HCT116 (cell line): ENCODE data around the gene RNF208. TPM values are rescaled to one million over a fixed set of nuclear protein-coding genes. Genes with fewer than 3 reads are reported as not detected.

Experiments used
- ATAC-seq: fragments of 200-7000 bp; cut with Tn5 transposase; 2 replicates; pipeline ENCODE4 v1.9.1; 2020; ENCODE audit warnings: mild to moderate bottlenecking, moderate library complexity
- BruUV-seq: library from RNA; stranded (reverse); fragments of 400-500 nt; replicated peaks from 2 replicates; lab custom pipeline; 2021; lab: Mats Ljungman, UMichigan
- CTCF ChIA-PET: fragments of 300-600 bp; sonication (Branson Sonifier 250); formaldehyde crosslinking; loops from one replicate; lab custom pipeline; 2021; ENCODE audit warnings: antibody characterized with exemption; lab: Charles Lee
- POLR2A ChIA-PET: fragments of 300-600, 350-600 bp; sonication (Branson Sonifier 250); formaldehyde crosslinking; loops from one replicate; lab custom pipeline; 2021; ENCODE audit warnings: antibody characterized with exemption; lab: Charles Lee
- RAD21 ChIA-PET, 2 experiments: fragments of 300-600 bp; sonication (Branson Sonifier 250); formaldehyde crosslinking; loops; one replicate each; lab custom pipeline; 2023; ENCODE audit warnings: low total read pairs in 2 of 2; ENCODE audit not compliant: uncharacterized antibody in 2 of 2, unreplicated experiment in 2 of 2, low non-redundant PET in 1 of 2; lab: Charles Lee
- DNase-seq: peaks from one replicate; pipeline ENCODE4 v3.0.0-alpha.2; 2010; ENCODE audit warnings: low read depth, low spot score
- H2AFZ ChIP-seq: fragments of 200-600 bp; shearing (Covaris generic), sonication (generic); 2 replicates; pipeline ENCODE4 v1.6.1; 2017; ENCODE audit warnings: low read depth, mixed run types, mixed read lengths, antibody characterized with exemption, low read length; ENCODE audit not compliant: poor library complexity, severe bottlenecking
- H3K27ac ChIP-seq: 2 replicates; pipeline ENCODE4 v1.5.1; 2012; ENCODE audit warnings: low read depth, low read length
- H3K27me3 ChIP-seq: fragments of 200-600 bp; sonication (generic); 2 replicates; pipeline ENCODE4 v1.6.1; 2016; ENCODE audit warnings: mixed run types, low read length, mixed read lengths; ENCODE audit not compliant: insufficient read depth
- H3K36me3 ChIP-seq, 2 experiments: fragments of 200-500 bp in 1 of 2; fragments of 200-600 bp in 1 of 2; sonication (Bioruptor generic) in 1 of 2; sonication (generic) in 1 of 2; 2 replicates each; pipeline versions ENCODE4 v1.5.1 to v1.6.1; 2014 to 2016; ENCODE audit warnings: low read length in 2 of 2, inconsistent platforms in 1 of 2, mixed read lengths in 1 of 2, mixed run types in 1 of 2; ENCODE audit not compliant: insufficient read depth in 2 of 2, control insufficient read depth in 1 of 2
- H3K4me1 ChIP-seq, 2 experiments: fragments of 200-600 bp in 1 of 2; sonication (generic) in 1 of 2; 2 replicates each; pipeline versions ENCODE4 v1.5.1 to v1.6.1; 2012 to 2017; ENCODE audit warnings: low read length in 2 of 2, inconsistent platforms in 1 of 2, mild to moderate bottlenecking in 1 of 2, mixed read lengths in 1 of 2, mixed run types in 1 of 2, moderate library complexity in 1 of 2; ENCODE audit not compliant: insufficient read depth in 2 of 2, control insufficient read depth in 1 of 2
- H3K4me2 ChIP-seq: fragments of 200-600 bp; sonication (generic); 2 replicates; pipeline ENCODE4 v1.6.1; 2017; ENCODE audit warnings: mixed run types, low read length, mixed read lengths
- H3K4me3 ChIP-seq, 2 experiments: fragments of 200-600 bp in 1 of 2; sonication (generic) in 1 of 2; replicated peaks in 1 of 2; 2 replicates each; pipeline ENCODE4 v1.5.1; 2011 to 2016; ENCODE audit warnings: low read length in 2 of 2, control low read depth in 1 of 2, low read depth in 1 of 2, mild to moderate bottlenecking in 1 of 2, mixed read lengths in 1 of 2, mixed run types in 1 of 2
- H3K79me2 ChIP-seq: fragments of 200-600 bp; sonication (generic); 2 replicates; pipeline ENCODE4 v1.6.1; 2017; ENCODE audit warnings: mild to moderate bottlenecking, mixed run types, low read length, moderate library complexity, mixed read lengths; ENCODE audit not compliant: insufficient read depth
- H3K9ac ChIP-seq: fragments of 200-600 bp; sonication (generic); 2 replicates; pipeline ENCODE4 v1.6.1; 2016; ENCODE audit warnings: low read length, mixed read lengths
- H3K9me2 ChIP-seq: fragments of 200-600 bp; sonication (generic), shearing (Covaris generic); 2 replicates; pipeline ENCODE4 v1.6.1; 2017; ENCODE audit warnings: mixed run types, mild to moderate bottlenecking, moderate library complexity; ENCODE audit not compliant: insufficient read depth
- H3K9me3 ChIP-seq, 2 experiments: fragments of 200-500 bp in 1 of 2; fragments of 200-600 bp in 1 of 2; sonication (Bioruptor generic) in 1 of 2; sonication (generic) in 1 of 2; 2 replicates each; pipeline ENCODE4 v1.6.1; 2014 to 2017; ENCODE audit warnings: low read length in 2 of 2, mixed read lengths in 2 of 2, inconsistent platforms in 1 of 2, low read depth in 1 of 2, mild to moderate bottlenecking in 1 of 2, mixed run types in 1 of 2, moderate library complexity in 1 of 2; ENCODE audit not compliant: control insufficient read depth in 1 of 2, insufficient read depth in 1 of 2
- H4K20me1 ChIP-seq: fragments of 200-600 bp; sonication (generic), shearing (Covaris generic); 2 replicates; pipeline ENCODE4 v1.6.1; 2017; ENCODE audit warnings: mixed run types, mild to moderate bottlenecking, moderate library complexity; ENCODE audit not compliant: insufficient read depth
- EGR1 ChIP-seq: IDR thresholded peaks from 2 replicates; pipeline ENCODE4 v1.6.1; 2012; ENCODE audit warnings: low read depth
- EZH2 ChIP-seq: fragments of 200-600 bp; sonication (generic); IDR thresholded peaks from 2 replicates; pipeline ENCODE4 v1.6.1; 2017; ENCODE audit warnings: antibody characterized with exemption, mixed run types
- EZH2phosphoT487 ChIP-seq: fragments of 200-600 bp; IDR thresholded peaks from 2 replicates; pipeline ENCODE4 v1.6.1; 2018; ENCODE audit warnings: antibody characterized with exemption, borderline replicate concordance
- FOSL1 ChIP-seq: IDR thresholded peaks from 2 replicates; pipeline ENCODE4 v1.6.1; 2012; ENCODE audit warnings: low read depth
- JUND ChIP-seq: IDR thresholded peaks from 2 replicates; pipeline ENCODE4 v1.6.1; 2012
- POLR2AphosphoS5 ChIP-seq: IDR thresholded peaks from 2 replicates; pipeline ENCODE4 v1.6.1; 2011; ENCODE audit warnings: mild to moderate bottlenecking, low read depth, low read length, moderate library complexity
- SIN3A ChIP-seq: IDR thresholded peaks from 2 replicates; pipeline ENCODE4 v1.6.1; 2012; ENCODE audit warnings: low read depth
- TCF7L2 ChIP-seq: IDR thresholded peaks from 2 replicates; pipeline ENCODE4 v1.7.0; 2011; ENCODE audit warnings: borderline replicate concordance, inconsistent platforms; ENCODE audit not compliant: insufficient read depth, insufficient read length; ENCODE audit errors: extremely low read depth
- ZFX ChIP-seq: fragments of 450-650 bp; IDR thresholded peaks from 2 replicates; pipeline ENCODE4 v1.6.1; 2017
- ZNF274 ChIP-seq: fragments of 200-500 bp; sonication (Bioruptor generic); IDR thresholded peaks from 2 replicates; pipeline ENCODE4 v1.6.1; 2014; ENCODE audit warnings: mild to moderate bottlenecking, low read depth, low read length, inconsistent platforms
- intact Hi-C: fragments of 100-400 bp; cut with micrococcal nuclease; formaldehyde crosslinking; loops from 2 replicates; pipeline ENCODE4 v1.10.0; 2022
- total RNA-seq: library from RNA; stranded (reverse); gene quantifications from one replicate; pipeline ENCODE4 v1.2.1, GENCODE V29; 2021; ENCODE audit not compliant: unreplicated experiment
- TF ChIP-seq, protein P1 (sequence below): IDR thresholded peaks from 2 replicates; pipeline ENCODE4 v1.6.1; 2012
- TF ChIP-seq, protein P2 (sequence below): IDR thresholded peaks from 2 replicates; pipeline ENCODE4 v1.6.1; 2012
- TF ChIP-seq, protein P3 (sequence below): IDR thresholded peaks from 2 replicates; pipeline ENCODE4 v1.6.1; 2012; ENCODE audit warnings: low read depth
- TF ChIP-seq, protein P4 (sequence below): IDR thresholded peaks from 2 replicates; pipeline ENCODE4 v1.6.1; 2011; ENCODE audit warnings: mild to moderate bottlenecking, low read length, moderate library complexity; ENCODE audit not compliant: insufficient replicate concordance; ENCODE audit errors: extremely low read depth
- TF ChIP-seq, protein P5 (sequence below), 3 experiments: fragments of 200-600 bp in 1 of 3; sonication (generic) in 1 of 3; IDR thresholded peaks in 2 of 3; conservative IDR thresholded peaks in 1 of 3; 2 replicates each; pipeline ENCODE4 v1.5.1; 2012 to 2017; ENCODE audit warnings: low read depth in 2 of 3, low read length in 2 of 3, antibody characterized with exemption in 1 of 3, borderline replicate concordance in 1 of 3, control low read depth in 1 of 3, mild to moderate bottlenecking in 1 of 3, mixed read lengths in 1 of 3, mixed run types in 1 of 3, moderate library complexity in 1 of 3; ENCODE audit not compliant: insufficient read depth in 1 of 3

RNF208 gene
- total RNA-seq, 1 experiment from 2014 or later, result 26.1 TPM

DNA sequence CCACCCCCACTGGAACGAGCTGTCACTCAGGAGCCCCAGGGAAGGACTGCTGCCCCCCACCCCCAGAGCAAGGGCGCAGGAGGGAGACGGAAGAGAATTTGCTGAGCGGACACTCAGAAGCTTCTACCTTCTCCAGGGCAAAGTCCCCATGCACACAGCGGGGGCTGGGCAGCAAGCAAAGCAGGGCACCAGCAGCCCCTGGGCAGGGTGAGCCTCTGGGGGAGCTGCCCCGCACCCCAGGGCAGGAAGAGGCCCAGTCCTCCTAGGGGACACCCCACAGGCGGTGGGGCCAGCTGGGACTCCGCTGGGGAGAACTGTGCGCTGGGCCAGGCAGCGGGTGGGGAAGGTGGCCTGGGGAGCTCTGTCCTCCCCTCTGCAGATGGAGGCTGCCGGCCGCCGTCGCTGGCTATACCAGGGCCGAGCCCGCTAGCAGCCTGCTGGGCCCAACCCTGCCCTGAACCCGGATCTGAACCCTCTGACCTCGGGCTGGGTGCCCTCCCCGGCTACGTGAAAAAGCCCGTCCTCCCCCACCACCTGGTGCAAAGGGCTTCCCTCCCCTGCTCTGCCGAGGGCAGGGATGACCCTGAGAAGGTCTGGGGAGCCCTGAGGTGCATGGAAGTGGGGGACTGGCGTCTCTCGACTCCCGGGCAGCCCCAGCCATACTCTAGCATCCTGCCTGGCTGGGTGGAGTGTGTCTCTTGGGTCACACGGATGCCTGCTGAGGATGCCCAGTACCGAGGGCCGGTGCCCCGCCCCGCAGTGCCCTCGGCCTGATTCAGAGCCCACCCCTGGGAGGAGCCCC, 8.1 kb upstream of the RNF208 start:
- POLR2A ChIA-PET, result no interaction called here
- RAD21 ChIA-PET, result no interaction called here
- Histone ChIP-seq H2AFZ (no peak overlapping the region), H3K9me2 (no peaks in the 10 kb centered on the region), H3K4me2 (no peak overlapping the region), H3K79me2 (no peaks in the 10 kb centered on the region), H3K9me3 (no peaks in the 10 kb centered on the region), H3K36me3 (no peaks in the 10 kb centered on the region), H3K27ac (no peak overlapping the region), H3K4me1 (peaks cover 34 to 46% of the 10 kb centered on the region in 2 experiments), H4K20me1 (no peaks in the 10 kb centered on the region)
- CTCF ChIA-PET, result no interaction called here
- BruUV-seq, result no TSS peak
- ATAC-seq, result no peak
- intact Hi-C loops, result loop anchor here (5.0 to 10.0 kb wide), 3 partner anchors 43 to 445 kb away; partner anchors contain the start of genes ANAPC2, NPDC1 and SSNA1
- TF ChIP-seq ZNF274, result no peak
- no peak for TF ChIP-seq POLR2AphosphoS5
- TF ChIP-seq EZH2phosphoT487, result no peak
- TF ChIP-seq TCF7L2, result no peak
- no peak for TF ChIP-seq SIN3A
- TF ChIP-seq EZH2, result no peak
- TF ChIP-seq JUND, result no peak
- TF ChIP-seq, protein P1, sequence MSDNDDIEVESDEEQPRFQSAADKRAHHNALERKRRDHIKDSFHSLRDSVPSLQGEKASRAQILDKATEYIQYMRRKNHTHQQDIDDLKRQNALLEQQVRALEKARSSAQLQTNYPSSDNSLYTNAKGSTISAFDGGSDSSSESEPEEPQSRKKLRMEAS, result no peak
- TF ChIP-seq, protein P2, sequence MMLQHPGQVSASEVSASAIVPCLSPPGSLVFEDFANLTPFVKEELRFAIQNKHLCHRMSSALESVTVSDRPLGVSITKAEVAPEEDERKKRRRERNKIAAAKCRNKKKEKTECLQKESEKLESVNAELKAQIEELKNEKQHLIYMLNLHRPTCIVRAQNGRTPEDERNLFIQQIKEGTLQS, result no peak
- TF ChIP-seq, protein P3, sequence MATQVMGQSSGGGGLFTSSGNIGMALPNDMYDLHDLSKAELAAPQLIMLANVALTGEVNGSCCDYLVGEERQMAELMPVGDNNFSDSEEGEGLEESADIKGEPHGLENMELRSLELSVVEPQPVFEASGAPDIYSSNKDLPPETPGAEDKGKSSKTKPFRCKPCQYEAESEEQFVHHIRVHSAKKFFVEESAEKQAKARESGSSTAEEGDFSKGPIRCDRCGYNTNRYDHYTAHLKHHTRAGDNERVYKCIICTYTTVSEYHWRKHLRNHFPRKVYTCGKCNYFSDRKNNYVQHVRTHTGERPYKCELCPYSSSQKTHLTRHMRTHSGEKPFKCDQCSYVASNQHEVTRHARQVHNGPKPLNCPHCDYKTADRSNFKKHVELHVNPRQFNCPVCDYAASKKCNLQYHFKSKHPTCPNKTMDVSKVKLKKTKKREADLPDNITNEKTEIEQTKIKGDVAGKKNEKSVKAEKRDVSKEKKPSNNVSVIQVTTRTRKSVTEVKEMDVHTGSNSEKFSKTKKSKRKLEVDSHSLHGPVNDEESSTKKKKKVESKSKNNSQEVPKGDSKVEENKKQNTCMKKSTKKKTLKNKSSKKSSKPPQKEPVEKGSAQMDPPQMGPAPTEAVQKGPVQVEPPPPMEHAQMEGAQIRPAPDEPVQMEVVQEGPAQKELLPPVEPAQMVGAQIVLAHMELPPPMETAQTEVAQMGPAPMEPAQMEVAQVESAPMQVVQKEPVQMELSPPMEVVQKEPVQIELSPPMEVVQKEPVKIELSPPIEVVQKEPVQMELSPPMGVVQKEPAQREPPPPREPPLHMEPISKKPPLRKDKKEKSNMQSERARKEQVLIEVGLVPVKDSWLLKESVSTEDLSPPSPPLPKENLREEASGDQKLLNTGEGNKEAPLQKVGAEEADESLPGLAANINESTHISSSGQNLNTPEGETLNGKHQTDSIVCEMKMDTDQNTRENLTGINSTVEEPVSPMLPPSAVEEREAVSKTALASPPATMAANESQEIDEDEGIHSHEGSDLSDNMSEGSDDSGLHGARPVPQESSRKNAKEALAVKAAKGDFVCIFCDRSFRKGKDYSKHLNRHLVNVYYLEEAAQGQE, result no peak
- TF ChIP-seq, protein P4, sequence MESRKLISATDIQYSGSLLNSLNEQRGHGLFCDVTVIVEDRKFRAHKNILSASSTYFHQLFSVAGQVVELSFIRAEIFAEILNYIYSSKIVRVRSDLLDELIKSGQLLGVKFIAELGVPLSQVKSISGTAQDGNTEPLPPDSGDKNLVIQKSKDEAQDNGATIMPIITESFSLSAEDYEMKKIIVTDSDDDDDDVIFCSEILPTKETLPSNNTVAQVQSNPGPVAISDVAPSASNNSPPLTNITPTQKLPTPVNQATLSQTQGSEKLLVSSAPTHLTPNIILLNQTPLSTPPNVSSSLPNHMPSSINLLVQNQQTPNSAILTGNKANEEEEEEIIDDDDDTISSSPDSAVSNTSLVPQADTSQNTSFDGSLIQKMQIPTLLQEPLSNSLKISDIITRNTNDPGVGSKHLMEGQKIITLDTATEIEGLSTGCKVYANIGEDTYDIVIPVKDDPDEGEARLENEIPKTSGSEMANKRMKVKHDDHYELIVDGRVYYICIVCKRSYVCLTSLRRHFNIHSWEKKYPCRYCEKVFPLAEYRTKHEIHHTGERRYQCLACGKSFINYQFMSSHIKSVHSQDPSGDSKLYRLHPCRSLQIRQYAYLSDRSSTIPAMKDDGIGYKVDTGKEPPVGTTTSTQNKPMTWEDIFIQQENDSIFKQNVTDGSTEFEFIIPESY, result no peak
- TF ChIP-seq EGR1, result no peak
- no peak for TF ChIP-seq FOSL1
- TF ChIP-seq, protein P5, sequence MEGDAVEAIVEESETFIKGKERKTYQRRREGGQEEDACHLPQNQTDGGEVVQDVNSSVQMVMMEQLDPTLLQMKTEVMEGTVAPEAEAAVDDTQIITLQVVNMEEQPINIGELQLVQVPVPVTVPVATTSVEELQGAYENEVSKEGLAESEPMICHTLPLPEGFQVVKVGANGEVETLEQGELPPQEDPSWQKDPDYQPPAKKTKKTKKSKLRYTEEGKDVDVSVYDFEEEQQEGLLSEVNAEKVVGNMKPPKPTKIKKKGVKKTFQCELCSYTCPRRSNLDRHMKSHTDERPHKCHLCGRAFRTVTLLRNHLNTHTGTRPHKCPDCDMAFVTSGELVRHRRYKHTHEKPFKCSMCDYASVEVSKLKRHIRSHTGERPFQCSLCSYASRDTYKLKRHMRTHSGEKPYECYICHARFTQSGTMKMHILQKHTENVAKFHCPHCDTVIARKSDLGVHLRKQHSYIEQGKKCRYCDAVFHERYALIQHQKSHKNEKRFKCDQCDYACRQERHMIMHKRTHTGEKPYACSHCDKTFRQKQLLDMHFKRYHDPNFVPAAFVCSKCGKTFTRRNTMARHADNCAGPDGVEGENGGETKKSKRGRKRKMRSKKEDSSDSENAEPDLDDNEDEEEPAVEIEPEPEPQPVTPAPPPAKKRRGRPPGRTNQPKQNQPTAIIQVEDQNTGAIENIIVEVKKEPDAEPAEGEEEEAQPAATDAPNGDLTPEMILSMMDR (IDR thresholded peaks at IDR 0.05 in 2 of 3, conservative IDR thresholded peaks at IDR 0.05 in 1 of 3; ENCODE audit: borderline replicate concordance in 1 of 3, insufficient read depth in 1 of 3, low read depth in 2 of 3, low read length in 2 of 3), result no peak
- TF ChIP-seq ZFX, result no peak
- TF ChIP-seq, all 23 proteins: peak for 0
- DNase-seq, result no peak
- Histone ChIP-seq H3K9ac (no peak overlapping the region), H3K4me3 (no peak overlapping the region), H3K27me3 (no peaks in the 10 kb centered on the region)
